ENCODE results near the gene HSP90AA1.
"Not testable (repeated sequence)": the region's sequence is repeated elsewhere in the genome, so short reads cannot be mapped to it uniquely, and the experiment has no call there.

HSP90AA1 gene

DNA sequence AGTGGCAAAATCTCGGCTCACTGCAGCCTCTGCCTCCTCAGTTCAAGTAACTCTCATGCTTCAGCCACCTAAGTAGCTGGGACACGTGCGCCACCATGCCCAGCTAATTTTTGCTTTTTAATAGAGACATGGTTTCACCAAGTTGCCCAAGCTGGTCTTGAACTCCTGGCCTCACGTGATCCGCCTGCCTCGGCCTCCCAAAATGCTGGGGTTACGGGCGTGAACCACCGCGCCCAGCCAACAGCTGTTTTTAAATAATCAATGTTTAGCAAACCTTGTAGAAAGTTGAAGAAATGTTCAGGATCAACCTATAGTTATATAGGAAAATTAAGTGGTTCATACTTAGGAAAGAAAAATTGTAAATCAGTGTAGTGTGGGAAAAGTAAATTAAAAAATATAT lies 6.0 kb upstream of the HSP90AA1 start:
- FAIRE-seq, result no peak

DNA sequence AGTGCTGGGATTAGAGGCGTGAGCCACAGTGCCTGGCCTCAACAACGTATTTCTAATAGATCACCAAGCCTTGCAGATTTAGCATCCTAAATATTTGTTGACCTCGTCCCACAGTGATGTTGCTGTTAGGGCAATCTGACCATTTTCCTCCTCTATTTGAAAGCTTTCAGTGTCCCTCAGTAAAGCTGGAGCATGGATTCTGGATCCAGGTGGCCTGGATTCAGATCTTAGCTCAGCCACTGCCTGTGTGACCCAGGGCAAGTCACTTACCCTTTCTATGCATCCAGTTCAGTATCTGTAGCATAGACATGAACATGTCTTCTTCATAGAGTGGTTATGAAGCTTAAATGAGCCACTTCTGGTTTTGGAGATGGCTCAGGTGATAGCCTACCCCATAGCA lies 3.9 kb upstream of the HSP90AA1 start:
- FAIRE-seq, result no peak

DNA sequence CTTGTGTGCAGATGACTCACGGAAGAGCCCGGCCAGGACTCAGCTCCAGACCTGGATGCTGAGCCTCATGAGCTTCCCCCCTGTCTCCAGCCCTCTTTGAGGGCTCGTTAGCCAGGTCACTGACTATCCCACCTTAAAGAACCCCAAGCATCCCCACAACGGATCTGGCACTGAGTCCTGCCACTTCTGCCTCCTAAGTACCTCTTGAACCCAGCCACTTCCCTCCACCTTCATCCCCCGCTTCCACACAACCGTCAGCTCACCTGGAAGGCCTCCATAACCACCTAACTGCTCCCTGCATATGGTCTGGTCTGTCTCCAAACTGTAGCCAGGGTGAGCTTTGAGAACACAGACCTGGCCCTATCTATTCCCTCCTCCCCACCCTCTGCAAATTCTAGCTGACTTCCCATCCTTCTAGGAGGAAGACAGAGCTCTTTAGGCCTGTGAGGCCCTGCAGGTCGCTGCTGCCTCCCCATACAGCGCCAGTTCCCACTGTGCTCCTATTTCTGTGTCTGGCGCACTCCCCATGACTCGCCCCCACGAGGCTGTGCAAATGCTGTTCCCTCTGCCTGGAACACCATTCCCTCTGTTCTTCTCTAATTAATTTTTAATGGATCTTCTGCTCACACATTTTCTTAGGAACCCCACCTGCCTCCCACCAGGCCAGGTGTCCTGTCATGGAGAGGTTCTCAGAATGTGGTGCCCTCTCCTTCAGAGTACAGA lies 2.9 kb upstream of the HSP90AA1 start:
- FAIRE-seq, result no peak

DNA sequence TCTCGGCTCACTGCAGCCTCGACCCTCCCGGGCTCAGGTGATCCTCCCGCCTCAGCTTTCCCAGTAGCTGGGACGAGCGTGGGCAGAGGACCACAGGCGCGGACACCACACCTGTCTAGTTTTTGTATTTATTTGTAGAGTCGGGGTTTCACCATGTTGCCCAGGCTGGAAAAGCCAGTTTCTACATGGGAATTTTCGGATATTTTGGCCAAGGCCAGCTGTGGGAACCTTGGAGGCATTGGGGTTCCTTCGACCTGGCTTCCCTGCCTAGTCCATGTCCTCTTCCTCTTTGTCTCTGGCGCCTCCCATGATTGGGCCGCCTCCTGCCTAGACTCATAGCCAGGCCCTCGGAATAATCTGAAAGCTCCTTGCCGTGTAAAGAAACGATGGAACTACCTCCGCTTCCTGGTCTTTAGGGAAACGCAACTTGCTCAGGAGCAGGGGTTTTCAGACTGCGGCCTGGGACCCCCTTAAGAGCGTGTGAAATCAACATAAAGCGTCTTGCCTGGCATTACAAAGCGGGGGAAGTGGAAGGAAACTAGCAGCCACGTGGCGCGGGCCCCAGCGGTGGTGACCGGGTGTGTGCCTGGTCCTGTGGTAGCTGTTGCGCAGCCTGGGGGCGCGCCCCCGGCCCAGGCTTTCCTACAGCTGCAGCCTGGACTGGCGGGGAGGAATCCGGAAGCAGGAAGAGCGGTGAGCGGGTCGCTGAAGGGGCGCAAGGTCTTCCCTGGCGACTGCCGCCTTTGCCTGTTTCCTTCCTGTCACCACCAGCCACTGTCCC lies 1.4 kb upstream of the HSP90AA1 start:
- FAIRE-seq, result no peak

DNA sequence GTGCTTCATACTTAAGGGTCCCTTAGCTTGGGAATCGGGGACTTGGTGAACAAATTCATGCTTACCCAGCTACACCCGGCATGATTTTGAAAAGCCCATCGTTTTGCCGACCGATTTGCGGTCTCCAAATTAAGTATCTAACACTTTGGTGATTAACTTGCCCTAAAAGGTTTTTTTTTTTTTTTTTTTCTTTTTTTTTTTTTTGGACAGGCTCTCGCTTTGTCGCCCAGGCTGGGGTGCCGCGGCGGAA lies 843 bp upstream of the HSP90AA1 start:
- no peak for FAIRE-seq

DNA sequence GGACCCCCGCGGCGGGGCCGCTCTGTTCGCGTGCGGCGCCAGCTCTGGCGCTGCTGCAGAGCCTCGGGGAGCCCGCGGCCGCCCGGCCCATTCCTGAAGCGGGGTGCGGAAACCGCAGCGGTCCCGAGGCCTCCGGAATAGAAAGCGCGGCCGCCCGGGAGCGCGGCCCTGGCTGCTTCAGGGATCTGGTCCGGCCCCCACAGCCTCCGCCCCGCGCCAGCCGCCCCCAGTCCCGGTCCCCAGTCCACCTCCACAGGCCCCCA lies 204 bp downstream of the HSP90AA1 start:
- no peak for FAIRE-seq

DNA sequence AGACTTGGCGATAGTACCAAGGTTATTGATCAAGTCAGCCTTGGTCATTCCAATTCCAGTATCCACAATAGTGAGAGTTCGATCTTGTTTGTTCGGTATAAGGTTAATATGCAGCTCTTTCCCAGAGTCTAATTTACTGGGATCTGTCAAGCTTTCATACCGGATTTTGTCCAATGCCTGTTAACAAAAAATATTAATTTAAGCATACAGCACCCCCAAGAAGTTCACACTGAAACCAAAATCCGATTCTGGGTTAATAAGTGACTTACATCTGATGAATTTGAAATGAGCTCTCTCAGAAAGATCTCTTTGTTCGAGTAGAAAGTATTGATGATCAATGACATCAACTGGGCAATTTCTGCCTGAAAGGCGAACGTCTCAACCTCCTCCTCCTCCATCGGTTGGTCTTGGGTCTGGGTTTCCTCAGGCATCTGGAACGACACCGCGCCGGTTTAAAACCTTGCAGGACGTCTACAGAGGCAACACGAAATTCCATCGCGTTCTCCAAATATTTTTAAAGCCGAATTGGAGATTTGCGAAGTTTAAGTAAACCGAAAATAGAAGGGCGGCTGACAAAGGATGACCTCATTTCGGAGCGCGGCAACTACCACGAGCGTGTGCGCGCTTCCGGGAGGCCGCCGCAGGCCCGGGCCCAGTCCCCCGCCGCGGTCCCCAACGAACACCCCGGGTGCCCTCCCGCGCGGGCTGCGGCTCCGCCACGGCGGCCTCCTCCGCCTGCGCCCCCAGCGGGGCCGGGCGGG lies 716 bp downstream of the HSP90AA1 start:
- no peak for FAIRE-seq

DNA sequence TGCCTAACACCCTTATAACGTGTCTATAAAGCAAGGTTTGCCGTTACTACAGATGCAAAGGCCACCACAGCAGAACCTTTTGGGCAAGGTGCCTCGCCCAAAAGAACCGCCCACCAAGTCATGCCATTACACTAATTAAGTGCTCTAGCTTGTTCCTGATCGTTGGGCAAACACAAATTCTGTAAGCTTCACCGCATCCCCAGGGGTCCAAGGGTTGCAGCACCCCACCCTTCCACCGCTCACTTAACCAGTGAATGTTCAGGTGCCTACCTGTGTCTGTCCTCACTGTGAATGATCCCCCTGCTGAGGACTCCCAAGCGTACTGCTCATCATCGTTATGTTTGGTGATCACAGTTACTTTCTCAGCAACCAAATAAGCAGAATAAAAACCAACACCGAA lies 1.4 kb downstream of the HSP90AA1 start:
- FAIRE-seq, result no peak

DNA sequence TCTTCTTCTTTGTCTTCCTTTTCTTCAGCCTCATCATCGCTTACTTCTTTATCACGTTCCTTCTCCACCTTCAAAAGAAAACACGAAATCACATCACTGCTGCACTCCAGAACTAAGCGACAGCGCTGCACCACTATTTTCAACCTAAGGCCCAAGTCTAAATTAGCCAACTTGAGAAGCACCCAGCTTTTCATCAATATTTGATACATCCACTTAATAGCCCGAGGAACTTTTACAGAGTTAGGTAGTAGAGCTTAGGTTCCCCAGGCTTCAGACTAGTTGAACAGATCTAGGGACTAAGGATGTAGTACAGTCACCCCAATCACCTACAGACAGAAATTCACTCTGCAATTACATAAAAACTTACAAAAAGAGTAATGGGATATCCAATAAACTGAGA lies 1.9 kb downstream of the HSP90AA1 start:
- FAIRE-seq, result no peak

DNA sequence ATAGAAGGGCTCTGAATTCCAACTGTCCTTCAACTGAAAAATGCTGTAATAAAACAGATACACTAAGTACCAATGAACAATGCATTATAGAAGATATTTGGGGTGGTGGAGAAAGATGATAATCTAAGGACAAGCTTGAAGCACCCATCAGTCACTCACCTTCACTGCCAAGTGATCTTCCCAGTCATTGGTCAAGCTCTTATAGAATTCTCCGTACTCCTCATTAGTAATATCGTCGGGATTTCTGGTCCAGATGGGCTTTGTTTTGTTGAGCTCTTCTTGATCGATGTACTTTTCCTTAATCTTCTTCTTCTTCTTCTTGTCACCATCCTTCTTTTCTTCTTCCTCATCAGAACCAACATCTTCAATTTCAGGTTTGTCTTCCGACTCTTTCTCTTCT lies 2.3 kb downstream of the HSP90AA1 start:
- FAIRE-seq, result not testable (repeated sequence)

DNA sequence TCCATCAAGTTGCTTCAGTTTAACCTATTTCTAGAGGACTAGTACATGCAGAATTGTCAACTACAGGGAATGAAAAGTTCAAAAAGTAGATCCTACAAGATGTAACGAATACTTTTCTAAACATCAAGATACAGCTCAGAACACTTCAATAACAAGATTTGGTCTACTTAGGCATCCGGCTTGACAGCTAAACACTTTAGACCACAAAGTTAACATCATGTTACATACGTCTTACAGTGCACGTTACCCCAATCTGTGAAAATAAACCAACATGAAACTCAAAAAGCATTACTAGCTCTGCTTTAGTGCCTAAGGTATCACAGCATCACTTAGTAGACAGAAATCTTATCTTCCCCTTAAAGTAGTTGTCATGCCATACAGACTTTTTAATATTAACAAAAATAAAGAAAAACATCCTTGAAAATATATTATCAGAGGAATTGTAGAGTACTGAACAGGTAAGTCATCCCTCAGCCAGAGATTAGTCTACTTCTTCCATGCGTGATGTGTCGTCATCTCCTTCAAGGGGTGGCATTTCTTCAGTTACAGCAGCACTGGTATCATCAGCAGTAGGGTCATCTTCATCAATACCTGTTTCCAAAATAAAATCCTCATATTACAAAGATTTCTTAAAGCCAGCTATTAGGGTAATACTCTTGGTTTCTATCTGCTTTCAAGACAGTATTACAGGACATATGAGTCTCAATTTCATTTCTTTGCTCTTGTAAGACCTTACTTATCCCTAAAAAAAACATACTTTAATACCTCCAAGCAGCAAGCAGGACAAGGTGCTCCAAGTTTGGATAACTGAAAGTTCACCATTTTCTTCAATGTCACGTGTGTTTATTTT lies 5.4 kb downstream of the HSP90AA1 start:
- no peak for FAIRE-seq

DNA sequence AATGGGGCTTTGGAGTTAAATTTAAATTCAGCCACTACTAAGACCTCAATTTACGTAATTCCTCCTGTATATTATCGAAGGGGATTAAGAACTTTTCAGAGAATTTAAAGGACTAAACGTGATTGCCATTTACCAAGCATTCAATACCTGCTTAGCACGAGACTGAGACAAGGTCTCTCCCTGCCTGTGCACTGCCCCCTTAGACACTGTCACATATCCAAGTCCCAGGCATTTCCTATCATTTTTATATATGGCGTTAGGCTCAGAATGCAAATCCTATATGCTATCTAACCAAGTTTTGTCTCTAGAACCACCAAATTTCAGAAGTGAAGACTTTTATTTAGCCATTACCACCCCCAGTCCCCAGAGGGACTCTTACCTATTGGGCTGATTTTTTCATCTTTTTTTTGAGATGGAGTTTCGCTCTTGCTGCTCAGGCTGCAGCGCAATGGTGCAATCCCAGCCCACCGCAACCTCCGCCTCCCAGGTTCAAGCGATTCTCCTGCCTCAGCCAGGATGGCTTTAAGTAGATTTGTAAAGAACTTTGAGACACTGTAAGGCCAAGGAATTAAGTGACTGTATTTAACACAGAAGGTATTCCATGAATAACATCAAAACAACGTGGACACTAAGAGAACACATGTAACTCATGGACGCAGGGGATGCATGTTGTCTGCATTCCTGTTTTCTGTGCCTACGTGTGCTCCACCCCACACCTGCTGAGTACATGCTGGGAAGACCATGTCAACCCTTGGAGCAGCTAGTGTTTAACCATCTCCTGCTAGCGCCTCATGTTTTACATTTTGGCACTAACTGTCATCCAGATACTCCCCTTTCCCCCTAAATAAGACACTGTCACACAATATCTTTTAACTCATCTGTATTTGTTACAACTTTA lies 6.4 kb downstream of the HSP90AA1 start:
- no peak for FAIRE-seq

DNA sequence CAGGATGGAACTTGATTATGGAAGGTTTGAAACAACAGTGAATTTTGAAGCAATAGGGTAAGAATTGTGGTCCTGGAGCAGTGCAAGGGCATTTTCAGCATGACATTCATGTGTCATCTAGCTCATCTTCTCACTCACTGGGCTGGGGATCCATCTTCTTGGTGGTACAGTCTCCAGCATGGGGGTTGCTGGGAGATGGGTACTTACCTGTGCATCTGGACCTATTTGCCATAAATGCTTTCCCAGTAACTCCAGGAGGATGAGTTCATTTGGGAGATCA lies 7.2 kb downstream of the HSP90AA1 start:
- FAIRE-seq, result no peak

DNA sequence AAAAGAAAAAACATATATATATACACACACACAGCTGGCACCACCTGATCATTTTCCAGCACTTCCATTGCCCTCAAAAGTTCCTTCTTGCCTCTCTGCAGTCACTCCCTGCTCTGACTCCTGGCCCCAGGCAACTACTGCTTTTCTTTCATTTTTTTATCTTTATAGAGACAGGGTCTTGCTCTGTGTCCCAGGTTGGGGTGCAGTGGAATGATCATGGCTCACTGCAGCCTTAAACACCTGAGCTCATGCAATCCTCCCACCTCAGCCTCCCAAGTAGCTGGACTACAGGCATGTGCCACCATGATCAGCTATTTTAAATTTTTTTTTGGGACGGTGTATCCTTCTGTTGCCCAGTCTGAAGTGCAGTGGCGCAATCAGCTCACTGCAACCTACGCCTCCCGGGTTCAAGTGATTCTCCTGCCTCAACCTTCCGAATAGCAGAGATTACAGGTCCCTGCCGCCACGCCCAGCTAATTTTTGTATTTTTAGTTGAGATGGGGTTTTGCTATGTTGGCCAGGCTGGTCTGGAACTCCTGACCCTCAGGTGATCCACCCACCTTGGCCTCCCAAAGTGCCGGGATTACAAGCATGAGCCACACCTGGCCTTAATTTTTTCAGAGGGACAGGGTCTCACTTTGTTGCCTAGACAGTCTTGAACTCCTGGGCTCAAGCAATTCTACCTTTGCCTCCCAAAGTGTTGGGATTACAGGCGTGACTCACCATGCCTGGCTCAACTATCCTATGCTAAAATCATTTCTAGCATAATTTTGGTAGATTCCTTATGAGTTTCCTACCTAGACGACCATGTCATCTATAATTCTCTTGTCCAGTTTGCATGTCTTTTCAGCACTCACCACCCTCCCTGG lies 7.8 kb downstream of the HSP90AA1 start:
- no peak for FAIRE-seq

DNA sequence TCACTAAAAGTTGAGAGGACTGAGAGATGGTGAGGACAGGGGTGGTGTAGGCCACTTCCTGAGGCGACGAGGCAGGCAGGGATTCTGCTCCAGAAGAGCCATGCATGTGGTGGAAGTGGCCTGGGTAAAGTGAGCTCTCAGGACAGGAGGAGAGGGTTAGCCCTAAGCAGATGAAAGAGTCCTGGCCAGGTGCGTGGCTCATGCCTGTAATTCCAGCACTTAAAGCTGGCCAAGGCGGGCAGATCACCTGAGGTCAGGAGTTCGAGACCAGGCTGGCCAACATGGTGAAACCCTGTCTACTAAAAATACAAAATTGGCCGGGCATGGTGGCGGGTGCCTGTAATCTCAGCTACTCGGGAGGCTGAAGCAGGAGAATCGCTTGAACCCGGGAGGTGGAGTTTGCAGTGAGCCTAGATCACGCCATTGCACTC lies 8.5 kb downstream of the HSP90AA1 start:
- not testable (repeated sequence) for FAIRE-seq

DNA sequence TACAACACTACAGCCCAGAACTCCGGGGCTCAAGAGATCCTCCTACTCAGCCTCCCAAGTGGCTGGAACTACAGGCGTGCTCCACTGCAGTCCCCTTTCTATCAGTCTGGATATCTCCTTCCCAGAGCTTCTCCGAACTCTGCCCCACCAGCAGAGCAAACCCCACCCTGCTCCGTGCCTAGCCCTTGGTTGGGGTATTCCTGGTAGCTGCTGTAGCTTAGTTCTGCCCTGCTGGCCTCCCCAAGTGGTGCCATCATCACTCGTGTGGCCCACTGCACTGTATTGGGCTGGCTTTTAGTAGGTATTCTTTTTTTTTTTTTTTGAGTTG lies 9.5 kb downstream of the HSP90AA1 start:
- no peak for FAIRE-seq

DNA sequence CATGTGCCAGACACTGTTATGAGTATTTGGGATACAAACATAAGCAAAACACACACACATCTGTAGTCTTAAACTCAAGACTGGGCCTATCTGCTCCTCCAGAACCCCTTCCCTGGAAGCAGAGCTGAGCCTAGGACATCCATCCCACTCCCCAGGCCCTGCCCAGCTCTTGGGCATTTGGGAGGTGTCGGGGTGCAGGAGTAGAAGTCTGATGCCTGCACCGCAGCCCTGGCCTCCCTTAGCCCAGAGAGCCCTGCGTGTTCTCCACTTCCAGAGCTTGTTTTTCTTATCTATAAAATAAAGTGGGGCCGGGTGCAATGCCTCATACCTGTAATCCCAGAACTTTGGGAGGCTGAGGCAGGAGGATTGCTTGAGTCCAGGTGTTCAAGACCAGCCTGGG lies 11.7 kb downstream of the HSP90AA1 start:
- FAIRE-seq, result no peak

DNA sequence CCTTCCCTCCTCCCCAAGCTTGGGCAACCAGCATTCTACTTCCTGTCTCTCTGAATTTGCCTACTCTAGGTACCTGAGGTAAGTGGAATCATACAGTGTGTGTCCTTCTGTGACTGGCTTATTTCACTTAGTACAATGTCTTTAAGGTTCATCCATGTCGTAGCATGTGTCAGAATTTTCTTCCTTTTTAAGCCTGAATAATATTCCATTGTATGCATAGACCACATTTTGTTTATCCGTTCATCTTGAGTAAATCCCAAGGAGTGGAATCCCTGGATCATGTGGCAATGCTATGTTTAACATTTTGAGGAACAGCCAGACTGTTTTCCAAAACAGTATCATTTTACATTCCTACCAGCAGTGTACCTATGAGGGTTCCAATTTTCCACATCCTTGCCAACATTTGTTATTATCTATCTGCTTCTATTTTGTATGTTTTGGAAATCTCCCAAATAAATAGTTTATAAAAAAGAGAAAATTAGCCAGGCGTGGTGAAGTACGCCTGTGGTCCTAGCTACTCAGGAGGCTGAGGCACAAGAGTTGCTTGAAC lies 12.4 kb downstream of the HSP90AA1 start:
- FAIRE-seq, result no peak

DNA sequence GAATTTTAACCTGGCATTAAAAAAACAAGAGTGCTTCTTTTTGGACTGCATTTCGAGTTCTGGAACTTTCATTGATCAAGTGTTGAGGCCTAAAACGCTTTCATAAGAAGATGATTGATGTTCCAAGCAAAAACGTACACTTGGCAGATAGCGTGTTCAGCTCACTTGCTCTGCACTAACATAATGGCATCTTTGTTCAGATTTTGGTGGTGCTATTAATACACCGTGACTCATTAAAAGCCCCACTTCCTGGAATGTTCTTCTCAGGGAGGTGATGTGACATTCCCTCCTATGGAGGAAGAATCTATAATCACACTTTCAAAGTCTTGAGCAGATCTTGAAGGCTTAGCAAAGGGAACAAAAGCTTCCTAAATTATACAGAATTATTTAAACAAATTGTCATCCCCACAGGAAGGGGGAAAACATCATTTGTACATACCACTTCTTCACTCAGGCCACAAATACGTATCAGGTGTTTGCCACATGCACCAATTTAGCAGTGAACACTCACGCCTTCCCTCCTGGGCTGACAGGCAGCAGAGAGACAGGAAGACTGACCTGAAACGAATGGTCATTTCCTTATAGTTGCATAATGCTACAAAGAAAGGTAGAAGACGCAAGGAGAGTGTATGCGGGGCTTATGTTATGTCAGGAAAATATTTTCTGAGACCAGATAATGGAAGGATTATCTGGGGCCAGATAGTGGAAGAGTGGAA lies 15.4 kb downstream of the HSP90AA1 start:
- FAIRE-seq, result peak; percentile 21

DNA sequence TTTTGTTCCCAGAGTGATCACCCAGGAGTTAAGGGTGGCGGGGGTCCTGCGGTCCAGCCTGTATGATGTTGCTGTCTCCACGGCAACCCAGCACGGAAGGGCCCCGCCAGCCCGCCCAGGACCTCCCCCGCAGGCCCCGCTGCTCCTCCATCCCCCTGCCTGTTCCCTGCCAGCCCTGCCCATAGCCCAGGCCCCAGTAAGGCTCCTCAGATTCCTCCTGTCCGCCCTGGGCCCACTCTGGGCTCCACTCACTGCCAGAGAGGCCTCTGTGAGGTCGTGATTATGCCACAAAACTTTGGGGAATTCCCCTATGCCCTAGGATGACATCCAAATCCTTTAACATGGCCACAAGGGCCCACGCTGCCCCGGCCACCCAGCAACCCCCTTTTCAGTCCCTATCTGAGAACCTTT lies 20.8 kb downstream of the HSP90AA1 start:
- FAIRE-seq, result no peak

DNA sequence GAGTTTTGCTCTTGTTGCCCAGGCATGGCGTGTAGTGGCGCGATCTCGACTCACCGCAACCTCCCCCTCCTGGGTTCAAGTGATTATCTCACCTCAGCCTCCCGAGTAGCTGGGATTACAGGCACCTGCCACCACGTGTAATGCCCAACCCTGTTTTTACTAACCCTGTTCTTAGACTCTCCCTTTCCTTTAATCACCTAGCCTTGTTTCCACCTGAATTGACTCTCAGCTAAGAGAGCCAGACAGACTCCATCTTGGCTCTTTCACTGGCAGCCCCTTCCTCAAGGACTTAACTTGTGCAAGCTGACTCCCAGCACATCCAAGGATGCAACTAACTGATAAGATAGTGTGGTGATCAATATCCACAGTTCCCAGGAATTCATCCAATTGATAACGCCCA lies 22.3 kb downstream of the HSP90AA1 start:
- not testable (repeated sequence) for FAIRE-seq

All from islet of Langerhans (tissue), 1 donor.